ENCODE data around the gene PTPN23. TPM values are rescaled to one million over a fixed set of nuclear protein-coding genes. Genes with fewer than 3 reads are reported as not detected.

Gene PTPN23
- total and polyA plus RNA-seq, 2 of the 8 experiments (the other 6 are each of a cell fraction or from before 2014, with no cell fraction given), result 2.9 to 46.7 TPM

DNA sequence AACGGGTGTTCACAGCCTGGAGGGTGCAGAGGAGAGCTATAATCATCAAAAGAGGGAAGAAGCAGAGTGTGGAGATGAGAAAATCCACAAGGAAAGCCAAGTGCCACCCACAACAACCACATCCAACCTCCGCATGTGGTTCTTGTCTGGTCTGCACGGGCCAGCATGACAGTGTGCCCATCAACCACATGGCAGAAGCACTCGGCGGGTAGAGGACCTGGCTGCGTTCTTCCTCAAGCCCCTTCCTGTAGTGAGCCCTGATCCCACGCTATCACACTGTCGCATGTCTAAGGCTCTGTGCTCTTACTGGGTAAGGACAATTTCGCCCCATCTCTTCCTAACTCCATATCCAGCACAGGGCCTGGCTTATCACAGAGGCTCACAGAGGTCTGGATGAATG lies 41.9 kb downstream of the PTPN23 start:
- H3K36me3 ChIP-seq (ENCODE audit: control insufficient read depth in 2 of 4, insufficient read depth in 4 of 4, low read length in 3 of 4), result peaks cover 0 to 30% (median 20%) of the 10 kb centered on the region in 4 experiments; a peak in 6 of 8 replicates
- H4K20me1 ChIP-seq (replicated peaks in 1 of 2; ENCODE audit: control insufficient read depth in 1 of 2, insufficient read depth in 2 of 2, low read length in 2 of 2), result peaks cover 4 to 9% of the 10 kb centered on the region in 2 experiments
- H4K91ac ChIP-seq (replicated peaks; ENCODE audit: insufficient read length, low read length), result no peak overlapping the region
- no peak overlapping the region for H3K9ac ChIP-seq (replicated peaks in 1 of 4; ENCODE audit: extremely low read depth in 1 of 4, low read depth in 3 of 4, low read length in 3 of 4)
- no peak overlapping the region for H4K5ac ChIP-seq (ENCODE audit: insufficient read length, low read depth, low read length)
- no peak overlapping the region for H2BK12ac ChIP-seq (ENCODE audit: low read depth, low read length)
- DNase-seq (ENCODE audit: low read depth in 1 of 2, low spot score in 2 of 2) (no peak), FAIRE-seq (no peak)
- no peak overlapping the region for H3K23ac ChIP-seq (ENCODE audit: insufficient read length)
- H4K8ac ChIP-seq (ENCODE audit: extremely low read depth, insufficient read depth, low read length), result no peak overlapping the region
- ChIA-PET CTCF (ENCODE audit: partially characterized antibody) (interaction anchor here (0.8 to 6.5 kb wide), 13 partner anchors 10 to 427 kb away, joined by 3 to 66 read pairs (median 7); partner anchors contain the start of gene SCAP), POLR2A (ENCODE audit: partially characterized antibody) (interaction anchor here (0.6 to 1.6 kb wide), 4 partner anchors 8 to 125 kb away, joined by 3 read pairs; no protein-coding TSS in a partner anchor)
- H3K56ac ChIP-seq (replicated peaks; ENCODE audit: insufficient read length, low read depth, low read length), result no peak overlapping the region
- no peak overlapping the region for H3K4me3 ChIP-seq (ENCODE audit: extremely low read depth in 1 of 4, insufficient read depth in 2 of 4, low read depth in 3 of 4, low read length in 4 of 4)
- no peak overlapping the region for H3K27ac ChIP-seq (ENCODE audit: low read depth, low read length)
- H2BK120ac ChIP-seq (replicated peaks; ENCODE audit: low read depth, low read length), result no peak overlapping the region
- no peak overlapping the region for H3K4me2 ChIP-seq (ENCODE audit: insufficient read depth in 1 of 2, low read depth in 2 of 2, low read length in 2 of 2)
- no peak overlapping the region for H3K18ac ChIP-seq (ENCODE audit: extremely low read depth, low read length)
- H3K79me2 ChIP-seq (ENCODE audit: control insufficient read depth in 1 of 2, insufficient read depth in 2 of 2, low read length in 2 of 2), result no peaks in the 10 kb centered on the region
- H2AK5ac ChIP-seq (ENCODE audit: low read depth, low read length), result no peak overlapping the region
- no peaks in the 10 kb centered on the region for H3K23me2 ChIP-seq (ENCODE audit: low read depth, low read length)
- no peak overlapping the region; the same call in 1 of the 2 replicates for H2BK15ac ChIP-seq (ENCODE audit: low read length)
- H3K9me3 ChIP-seq (ENCODE audit: insufficient read depth in 2 of 2, low read depth in 1 of 2, low read length in 1 of 2), result no peaks in the 10 kb centered on the region; a peak in 1 of 4 replicates
- H2BK5ac ChIP-seq (ENCODE audit: low read depth, low read length), result no peak overlapping the region
- no peak overlapping the region for H3K14ac ChIP-seq (ENCODE audit: insufficient read length)
- no peaks in the 10 kb centered on the region for H3K27me3 ChIP-seq (replicated peaks in 1 of 4; ENCODE audit: control insufficient read depth in 3 of 4, extremely low read depth in 1 of 4, insufficient read depth in 3 of 4, low read length in 3 of 4)
- H2AFZ ChIP-seq (ENCODE audit: low read length), result no peak overlapping the region
- H3K79me1 ChIP-seq (ENCODE audit: low read depth, low read length), result no peaks in the 10 kb centered on the region
- H3K4me1 ChIP-seq (replicated peaks in 1 of 4; ENCODE audit: control insufficient read depth in 3 of 4, insufficient read depth in 4 of 4, low read length in 3 of 4), result peaks cover 0 to 2% (median 0%) of the 10 kb centered on the region in 4 experiments; a peak in 1 of 7 replicates
- 91% methylated on average over 9 of the region's 9 CpGs; no CpG with 5 or more reads in 1 of the 2 experiments for WGBS, 2 experiments (ENCODE audit: extremely low coverage in 1 of 2, insufficient coverage in 1 of 2, insufficient read length in 1 of 2, insufficient replicate concordance in 2 of 2, low coverage in 1 of 2, low lambda C conversion rate in 2 of 2, missing lambda C conversion rate in 1 of 2)
- no peak overlapping the region for H2BK20ac ChIP-seq (ENCODE audit: low read length)
- no peak overlapping the region for H3K4ac ChIP-seq (replicated peaks; ENCODE audit: insufficient read length, low read depth, low read length)
- TF ChIP-seq KDM4A (IDR thresholded peaks at IDR 0.05; ENCODE audit: low read depth, low read length, severe bottlenecking) (no peak), PHF8 (conservative IDR thresholded peaks at IDR 0.05; ENCODE audit: low read depth, low read length) (no peak)
